Measurements from ENCODE around the gene APIP. TPM values are rescaled to one million over a fixed set of nuclear protein-coding genes. Genes with fewer than 3 reads are reported as not detected.
"Not testable (repeated sequence)": the region's sequence is repeated elsewhere in the genome, so short reads cannot be mapped to it uniquely, and the experiment has no call there.

APIP gene
- total RNA-seq, 4 donors from 2014 or later = 20.7 to 40.4 (median 29.0) TPM

GRCh38 chr11:34898474-34898873 lies 17.7 kb downstream of the APIP start:
- peaks cover 0 to 23% of the 10 kb centered on the region in 2 donors for H3K9me3 ChIP-seq
- no peak overlapping the region for H3K27ac ChIP-seq
- H3K27me3 ChIP-seq = no peaks in the 10 kb centered on the region
- no peak for TF ChIP-seq CTCF (IDR thresholded peaks at IDR 0.05)
- TF ChIP-seq POLR2A (IDR thresholded peaks at IDR 0.05) = no peak
- no peaks in the 10 kb centered on the region for H3K4me1 ChIP-seq
- intact Hi-C loops (cut with DNase I; ENCODE audit: low total_unique reads) = no loop called here
- no peaks in the 10 kb centered on the region for H3K36me3 ChIP-seq
- H3K4me3 ChIP-seq = no peak overlapping the region
- DNase-seq = no peak

- H3K27ac ChIP-seq = no peak overlapping the region
- no peaks in the 10 kb centered on the region for H3K27me3 ChIP-seq
- H3K4me1 ChIP-seq = no peaks in the 10 kb centered on the region
- no peak for DNase-seq
- H3K36me3 ChIP-seq = no peaks in the 10 kb centered on the region
- no peak overlapping the region for H3K4me3 ChIP-seq
- intact Hi-C loops (cut with DNase I; ENCODE audit: low total_unique reads) = no loop called here
- H3K9me3 ChIP-seq = peaks cover 0 to 23% of the 10 kb centered on the region in 2 donors
- TF ChIP-seq POLR2A (IDR thresholded peaks at IDR 0.05) (no peak), CTCF (IDR thresholded peaks at IDR 0.05) (no peak)
These were observed 18.9 kb downstream of the APIP start for GRCh38 chr11:34897171-34897870.

- DNase-seq; H3K36me3 ChIP-seq; intact Hi-C loops (cut with DNase I; ENCODE audit: low total_unique reads): not testable (repeated sequence)
These were observed 20.0 kb downstream of the APIP start for GRCh38 chr11:34896191-34896590.

GRCh38 chr11:34893416-34893815 lies 22.8 kb downstream of the APIP start:
- Histone ChIP-seq H3K4me3 (no peak overlapping the region), H3K36me3 (no peaks in the 10 kb centered on the region), H3K4me1 (no peaks in the 10 kb centered on the region), H3K27ac (no peak overlapping the region), H3K27me3 (no peaks in the 10 kb centered on the region), H3K9me3 (no peaks in the 10 kb centered on the region)
- intact Hi-C loops (cut with DNase I; ENCODE audit: low total_unique reads) = no loop called here
- TF ChIP-seq POLR2A (IDR thresholded peaks at IDR 0.05) = no peak
- no peak for TF ChIP-seq CTCF (IDR thresholded peaks at IDR 0.05)
- no peak for DNase-seq

More at GRCh38 chr11:34896191-34896590, 20.0 kb downstream of the APIP start:
- H3K4me1 ChIP-seq, H3K27ac ChIP-seq, H3K4me3 ChIP-seq, H3K27me3 ChIP-seq: not testable (repeated sequence)
- H3K9me3 ChIP-seq = peaks cover 0 to 23% of the 10 kb centered on the region in 2 donors

GRCh38 chr11:34891611-34892010 lies 24.6 kb downstream of the APIP start:
- TF ChIP-seq CTCF (IDR thresholded peaks at IDR 0.05) (no peak), POLR2A (IDR thresholded peaks at IDR 0.05) (no peak)
- no peaks in the 10 kb centered on the region for H3K27me3 ChIP-seq
- H3K27ac ChIP-seq = no peak overlapping the region
- no peaks in the 10 kb centered on the region for H3K9me3 ChIP-seq
- no peak for DNase-seq
- H3K4me3 ChIP-seq = no peak overlapping the region
- H3K36me3 ChIP-seq = no peaks in the 10 kb centered on the region
- no peaks in the 10 kb centered on the region for H3K4me1 ChIP-seq
- intact Hi-C loops (cut with DNase I; ENCODE audit: low total_unique reads) = no loop called here
